ENCODE results near the gene PTDSS2. TPM values are rescaled to one million over a fixed set of nuclear protein-coding genes. Genes with fewer than 3 reads are reported as not detected.

The PTDSS2 gene
- total and polyA plus RNA-seq, 2 of the 4 experiments (the other 2 are of a cell fraction) = 23.5 to 26.6 TPM

DNA sequence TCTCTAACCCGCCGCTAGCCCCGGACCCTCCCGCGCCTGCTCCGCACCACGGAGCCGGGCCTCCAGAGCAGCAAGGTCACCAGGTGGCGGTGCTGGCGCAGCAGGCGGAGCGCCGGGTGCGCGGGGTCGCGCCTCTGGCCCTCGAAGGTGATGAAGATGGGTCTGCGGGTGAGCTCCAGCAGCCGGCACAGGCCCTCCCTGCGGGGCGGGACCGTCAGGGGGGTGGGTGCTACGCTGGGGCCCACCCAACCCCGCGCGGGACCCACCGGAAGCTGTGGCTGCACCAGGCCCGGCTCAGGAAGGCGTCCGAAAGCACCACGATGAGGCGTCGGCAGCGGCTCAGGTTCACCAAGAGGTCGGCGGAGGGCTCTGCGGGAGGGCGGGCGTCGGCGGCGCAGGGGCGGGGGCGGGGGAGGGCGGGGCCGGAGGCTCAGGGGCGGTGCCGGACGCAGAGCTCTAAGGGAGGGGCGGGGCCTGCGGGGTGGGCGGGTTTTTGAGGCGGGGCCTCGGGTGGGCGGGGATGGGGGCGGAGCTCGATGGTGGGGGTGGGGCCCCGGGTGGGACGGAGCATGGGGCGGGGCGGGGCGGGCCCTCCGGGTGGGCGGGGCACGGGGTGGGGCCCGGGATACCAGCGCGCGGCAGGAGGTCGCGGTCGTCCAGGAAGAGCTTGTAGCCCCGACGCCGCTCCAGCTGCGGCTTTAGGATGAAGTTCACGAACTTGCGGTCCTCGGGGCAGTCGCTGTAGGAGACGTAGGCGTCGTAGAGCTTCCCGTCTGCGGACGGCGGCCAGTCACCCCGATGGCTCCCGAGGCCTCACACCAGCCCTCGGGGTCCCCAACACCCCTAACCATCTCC is 43.1 kb upstream of the PTDSS2 start:
- dilution Hi-C loops (cut with HindIII; ENCODE audit: low sequenced_read_pairs, unreplicated experiment) (no loop called here), intact Hi-C loops (cut with micrococcal nuclease) (no loop called here), in situ Hi-C loops (cut with MboI; ENCODE audit: low sequenced_read_pairs) (no loop called here)
- peak; percentile 65 for DNase-seq
- Histone ChIP-seq H2AK5ac (ENCODE audit: low read depth, low read length) (no peak overlapping the region), H2BK120ac (ENCODE audit: low read depth, low read length) (peak overlapping the region; percentile 57; the same call in 1 of the 2 replicates), H4K20me1 (ENCODE audit: insufficient read depth, low read length) (no peaks in the 10 kb centered on the region), H2BK20ac (ENCODE audit: low read depth, low read length) (no peak overlapping the region), H3K18ac (ENCODE audit: low read depth, low read length) (no peak overlapping the region; the same call in 1 of the 2 replicates), H3K27me3 (ENCODE audit: control insufficient read depth, insufficient read depth, low read length) (peaks cover 3% of the 10 kb centered on the region; the same call in 1 of the 2 replicates), H2AK9ac (replicated peaks; ENCODE audit: low read depth, low read length, poor library complexity) (peak overlapping the region; percentile 47), H4K5ac (ENCODE audit: low read depth, low read length) (peak overlapping the region; percentile 60), H3K9me1 (ENCODE audit: insufficient read depth, low read length) (no peaks in the 10 kb centered on the region), H3K23ac (ENCODE audit: low read depth, low read length) (no peak overlapping the region), H3K9ac (ENCODE audit: low read depth, low read length) (peak overlapping the region; percentile 37), H2BK5ac (ENCODE audit: low read depth, low read length, poor library complexity, severe bottlenecking) (peak overlapping the region; percentile 39), H3K27ac (ENCODE audit: insufficient read depth, low read length) (peak overlapping the region; percentile 6; the same call in 1 of the 2 replicates), H3K14ac (replicated peaks; ENCODE audit: low read depth, low read length) (0 out of 2 replicates have a peak overlapping the region, but pooled peaks have one; percentile 19), H4K91ac (ENCODE audit: insufficient read depth, low read depth, low read length) (no peak overlapping the region), H4K8ac (ENCODE audit: low read depth in 2 of 2, low read length in 2 of 2) (peak overlapping the region; percentile 74 to 80; a peak in 3 of 4 replicates), H2AFZ (replicated peaks; ENCODE audit: low read length, poor library complexity) (peak overlapping the region; percentile 96), H3K4me2 (ENCODE audit: low read depth, low read length) (peak overlapping the region; percentile 61), H3K36me3 (ENCODE audit: control insufficient read depth, insufficient read depth, low read length) (no peaks in the 10 kb centered on the region), H3K9me3 (ENCODE audit: control insufficient read depth, insufficient read depth, low read length) (no peaks in the 10 kb centered on the region), H3K79me1 (ENCODE audit: low read depth in 1 of 2, low read length in 2 of 2) (no peaks in the 10 kb centered on the region), H3K4me3 (ENCODE audit: insufficient read depth, low read depth, low read length) (peak overlapping the region; percentile 54), H3K4ac (ENCODE audit: low read depth, low read length) (peak overlapping the region; percentile 43; the same call in 1 of the 2 replicates), H3K56ac (ENCODE audit: extremely low read depth, insufficient read depth, low read length) (no peak overlapping the region), H3K4me1 (ENCODE audit: control insufficient read depth, insufficient read depth, low read length) (peaks cover 3% of the 10 kb centered on the region; the same call in 1 of the 2 replicates), H2BK15ac (ENCODE audit: low read depth, low read length) (no peak overlapping the region; the same call in 2 of the 3 replicates)
- WGBS, 2 experiments (ENCODE audit: extremely low coverage in 2 of 2, insufficient read length in 1 of 2) = 26% methylated on average over 17 of the region's 91 CpGs; no CpG with 5 or more reads in 1 of the 2 experiments
- BruUV-seq (replicated peaks) = no TSS peak
- ATAC-seq (ENCODE audit: low read depth) = peak; percentile 83
- ChIA-PET POLR2A (ENCODE audit: unreplicated experiment) (interaction anchor here (0.5 to 1.2 kb wide), 2 partner anchors 15 to 157 kb away, joined by 3 to 4 read pairs; no protein-coding TSS in a partner anchor), CTCF (interaction anchor here (1.8 kb wide), 1 partner anchor 42 kb away, joined by 12 read pairs; the partner anchor contains the start of gene PTDSS2)
- TF ChIP-seq MXI1 (IDR thresholded peaks at IDR 0.05; ENCODE audit: borderline replicate concordance, low read depth, low read length) (no peak), BHLHE40 (IDR thresholded peaks at IDR 0.05; ENCODE audit: low read depth, low read length) (no peak), RFX5 (IDR thresholded peaks at IDR 0.05; ENCODE audit: low read depth, low read length) (no peak), RAD21 (IDR thresholded peaks at IDR 0.05; ENCODE audit: low read length) (no peak)
- TF ChIP-seq, protein P1, sequence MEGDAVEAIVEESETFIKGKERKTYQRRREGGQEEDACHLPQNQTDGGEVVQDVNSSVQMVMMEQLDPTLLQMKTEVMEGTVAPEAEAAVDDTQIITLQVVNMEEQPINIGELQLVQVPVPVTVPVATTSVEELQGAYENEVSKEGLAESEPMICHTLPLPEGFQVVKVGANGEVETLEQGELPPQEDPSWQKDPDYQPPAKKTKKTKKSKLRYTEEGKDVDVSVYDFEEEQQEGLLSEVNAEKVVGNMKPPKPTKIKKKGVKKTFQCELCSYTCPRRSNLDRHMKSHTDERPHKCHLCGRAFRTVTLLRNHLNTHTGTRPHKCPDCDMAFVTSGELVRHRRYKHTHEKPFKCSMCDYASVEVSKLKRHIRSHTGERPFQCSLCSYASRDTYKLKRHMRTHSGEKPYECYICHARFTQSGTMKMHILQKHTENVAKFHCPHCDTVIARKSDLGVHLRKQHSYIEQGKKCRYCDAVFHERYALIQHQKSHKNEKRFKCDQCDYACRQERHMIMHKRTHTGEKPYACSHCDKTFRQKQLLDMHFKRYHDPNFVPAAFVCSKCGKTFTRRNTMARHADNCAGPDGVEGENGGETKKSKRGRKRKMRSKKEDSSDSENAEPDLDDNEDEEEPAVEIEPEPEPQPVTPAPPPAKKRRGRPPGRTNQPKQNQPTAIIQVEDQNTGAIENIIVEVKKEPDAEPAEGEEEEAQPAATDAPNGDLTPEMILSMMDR (conservative IDR thresholded peaks at IDR 0.05; ENCODE audit: low read depth, low read length) = 0 out of 2 replicates have a peak, but pooled peaks have one; percentile 4
